Measurements from ENCODE around the gene RNF213. TPM values are rescaled to one million over a fixed set of nuclear protein-coding genes. Genes with fewer than 3 reads are reported as not detected.

Gene RNF213
- total RNA-seq, 1 donor from 2014 or later, result 228 TPM

DNA sequence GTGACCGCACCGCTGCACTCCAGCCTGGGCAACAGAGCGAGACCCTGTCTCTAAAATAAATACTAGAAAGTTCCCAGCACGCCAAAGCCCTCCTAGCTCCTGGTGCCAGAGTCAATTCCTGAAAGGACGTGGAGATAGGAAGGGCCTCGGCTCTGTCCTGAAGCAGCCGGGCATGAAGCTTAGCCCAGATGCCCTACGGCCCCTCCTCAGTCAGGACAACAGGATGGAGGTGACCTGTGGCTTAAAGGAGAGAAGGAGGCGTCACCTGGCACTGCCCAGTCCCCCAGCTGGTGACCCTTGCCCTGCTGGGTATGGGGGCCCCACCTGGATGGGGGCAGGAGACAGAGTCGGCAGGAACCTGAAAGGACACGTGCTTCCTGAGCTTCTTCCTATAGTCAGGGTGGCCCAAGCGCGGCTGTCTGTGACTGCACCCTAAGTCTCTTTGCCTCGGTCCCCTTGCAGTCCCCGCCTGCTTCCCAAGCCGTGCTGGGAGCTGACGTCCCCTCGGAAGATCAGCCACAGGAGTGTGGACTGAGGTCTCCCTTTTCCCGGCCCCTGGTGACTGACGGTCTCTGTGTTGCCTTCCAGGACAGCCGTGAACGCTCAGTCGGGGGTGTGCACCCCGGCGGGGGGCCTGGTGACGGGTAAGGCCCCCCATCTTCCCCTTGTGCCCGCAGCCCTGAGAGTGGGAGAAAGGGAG is 14.9 kb upstream of the RNF213 start:
- DNase-seq, result no peak
- Mint-ChIP-seq H3K27me3 (no peaks in the 10 kb centered on the region), H3K27ac (no peak overlapping the region), H3K4me3 (no peak overlapping the region), H3K9me3 (no peaks in the 10 kb centered on the region), H3K4me1 (no peaks in the 10 kb centered on the region), H3K36me3 (ENCODE audit: low read depth) (peaks cover 4% of the 10 kb centered on the region)
- ChIA-PET POLR2A (no interaction called here), CTCF (no interaction called here)
- no peak for TF ChIP-seq CTCF (IDR thresholded peaks at IDR 0.05)
- intact Hi-C loops (cut with micrococcal nuclease), result no loop called here
- no peak for ATAC-seq (ENCODE audit: low read depth)

GRCh38 chr17:80246266-80246681 is 14.4 kb upstream of the RNF213 start:
- ChIA-PET CTCF (no interaction called here), POLR2A (no interaction called here)
- Mint-ChIP-seq H3K27ac (no peak overlapping the region), H3K36me3 (ENCODE audit: low read depth) (peaks cover 4% of the 10 kb centered on the region), H3K9me3 (no peaks in the 10 kb centered on the region), H3K27me3 (no peaks in the 10 kb centered on the region), H3K4me1 (no peaks in the 10 kb centered on the region), H3K4me3 (no peak overlapping the region)
- no peak for ATAC-seq (ENCODE audit: low read depth)
- TF ChIP-seq CTCF (IDR thresholded peaks at IDR 0.05), result no peak
- no peak for DNase-seq
- intact Hi-C loops (cut with micrococcal nuclease), result no loop called here

- peaks cover 2% of the 10 kb centered on the region for H3K36me3 Mint-ChIP-seq (ENCODE audit: low read depth)
- no peaks in the 10 kb centered on the region for H3K9me3 Mint-ChIP-seq
- TF ChIP-seq CTCF (IDR thresholded peaks at IDR 0.05), result no peak
- CTCF ChIA-PET, result no interaction called here
- intact Hi-C loops (cut with micrococcal nuclease), result no loop called here
- H3K27me3 Mint-ChIP-seq, result no peaks in the 10 kb centered on the region
- DNase-seq (no peak), ATAC-seq (ENCODE audit: low read depth) (no peak)
- H3K4me3 Mint-ChIP-seq, result no peak overlapping the region
- H3K27ac Mint-ChIP-seq, result no peak overlapping the region
- H3K4me1 Mint-ChIP-seq, result no peaks in the 10 kb centered on the region
- POLR2A ChIA-PET, result no interaction called here
Observed at GRCh38 chr17:80246726-80247125, 13.9 kb upstream of the RNF213 start.

GRCh38 chr17:80247561-80247960 is 13.1 kb upstream of the RNF213 start:
- CTCF ChIA-PET, result no interaction called here
- no peak for TF ChIP-seq CTCF (IDR thresholded peaks at IDR 0.05)
- no peak overlapping the region for H3K27ac Mint-ChIP-seq
- H3K9me3 Mint-ChIP-seq, result no peaks in the 10 kb centered on the region
- H3K27me3 Mint-ChIP-seq, result no peaks in the 10 kb centered on the region
- H3K4me3 Mint-ChIP-seq, result no peak overlapping the region
- H3K36me3 Mint-ChIP-seq (ENCODE audit: low read depth), result no peaks in the 10 kb centered on the region
- no peak for DNase-seq
- intact Hi-C loops (cut with micrococcal nuclease), result no loop called here
- ATAC-seq (ENCODE audit: low read depth), result no peak
- H3K4me1 Mint-ChIP-seq, result no peaks in the 10 kb centered on the region
- POLR2A ChIA-PET, result interaction anchor here (0.5 to 0.6 kb wide), 2 partner anchors 36 to 761 kb away, joined by 3 read pairs; no protein-coding TSS in a partner anchor

GRCh38 chr17:80248001-80248893 is 12.4 kb upstream of the RNF213 start:
- TF ChIP-seq CTCF (IDR thresholded peaks at IDR 0.05), result no peak
- POLR2A ChIA-PET, result interaction anchor here (0.6 kb wide), 1 partner anchor 760 kb away, joined by 3 read pairs; no protein-coding TSS in a partner anchor
- intact Hi-C loops (cut with micrococcal nuclease), result no loop called here

More at GRCh38 chr17:80248001-80248893, 12.4 kb upstream of the RNF213 start:
- Mint-ChIP-seq H3K27me3 (no peaks in the 10 kb centered on the region), H3K9me3 (no peaks in the 10 kb centered on the region), H3K27ac (no peak overlapping the region), H3K4me1 (peaks cover 4% of the 10 kb centered on the region), H3K36me3 (ENCODE audit: low read depth) (no peaks in the 10 kb centered on the region), H3K4me3 (no peak overlapping the region)
- DNase-seq, result no peak
- no peak for ATAC-seq (ENCODE audit: low read depth)
- CTCF ChIA-PET, result no interaction called here

Measured in activated B cell treated with CpG ODN at 0.5 μM for 24 hours (primary cell).